HCT116 (cell line): ENCODE data around the gene SMIM45.

Source experiments
- ATAC-seq: fragments of 200-7000 bp; cut with Tn5 transposase; 2 replicates; pipeline ENCODE4 v1.9.1; 2020; ENCODE audit warnings: mild to moderate bottlenecking, moderate library complexity
- BruUV-seq: library from RNA; stranded (reverse); fragments of 400-500 nt; replicated peaks from 2 replicates; lab custom pipeline; 2021; lab: Mats Ljungman, UMichigan
- CTCF ChIA-PET: fragments of 300-600 bp; sonication (Branson Sonifier 250); formaldehyde crosslinking; loops from one replicate; lab custom pipeline; 2021; ENCODE audit warnings: antibody characterized with exemption; lab: Charles Lee
- POLR2A ChIA-PET: fragments of 300-600, 350-600 bp; sonication (Branson Sonifier 250); formaldehyde crosslinking; loops from one replicate; lab custom pipeline; 2021; ENCODE audit warnings: antibody characterized with exemption; lab: Charles Lee
- RAD21 ChIA-PET, 2 experiments: fragments of 300-600 bp; sonication (Branson Sonifier 250); formaldehyde crosslinking; loops; one replicate each; lab custom pipeline; 2023; ENCODE audit warnings: low total read pairs in 2 of 2; ENCODE audit not compliant: uncharacterized antibody in 2 of 2, unreplicated experiment in 2 of 2, low non-redundant PET in 1 of 2; lab: Charles Lee
- DNase-seq: peaks from one replicate; pipeline ENCODE4 v3.0.0-alpha.2; 2010; ENCODE audit warnings: low read depth, low spot score
- H2AFZ ChIP-seq: fragments of 200-600 bp; shearing (Covaris generic), sonication (generic); 2 replicates; pipeline ENCODE4 v1.6.1; 2017; ENCODE audit warnings: low read depth, mixed run types, mixed read lengths, antibody characterized with exemption, low read length; ENCODE audit not compliant: poor library complexity, severe bottlenecking
- H3K27ac ChIP-seq: 2 replicates; pipeline ENCODE4 v1.5.1; 2012; ENCODE audit warnings: low read depth, low read length
- H3K27me3 ChIP-seq: fragments of 200-600 bp; sonication (generic); 2 replicates; pipeline ENCODE4 v1.6.1; 2016; ENCODE audit warnings: mixed run types, low read length, mixed read lengths; ENCODE audit not compliant: insufficient read depth
- H3K36me3 ChIP-seq, 2 experiments: fragments of 200-500 bp in 1 of 2; fragments of 200-600 bp in 1 of 2; sonication (Bioruptor generic) in 1 of 2; sonication (generic) in 1 of 2; 2 replicates each; pipeline versions ENCODE4 v1.5.1 to v1.6.1; 2014 to 2016; ENCODE audit warnings: low read length in 2 of 2, inconsistent platforms in 1 of 2, mixed read lengths in 1 of 2, mixed run types in 1 of 2; ENCODE audit not compliant: insufficient read depth in 2 of 2, control insufficient read depth in 1 of 2
- H3K4me1 ChIP-seq, 2 experiments: fragments of 200-600 bp in 1 of 2; sonication (generic) in 1 of 2; 2 replicates each; pipeline versions ENCODE4 v1.5.1 to v1.6.1; 2012 to 2017; ENCODE audit warnings: low read length in 2 of 2, inconsistent platforms in 1 of 2, mild to moderate bottlenecking in 1 of 2, mixed read lengths in 1 of 2, mixed run types in 1 of 2, moderate library complexity in 1 of 2; ENCODE audit not compliant: insufficient read depth in 2 of 2, control insufficient read depth in 1 of 2
- H3K4me2 ChIP-seq: fragments of 200-600 bp; sonication (generic); 2 replicates; pipeline ENCODE4 v1.6.1; 2017; ENCODE audit warnings: mixed run types, low read length, mixed read lengths
- H3K4me3 ChIP-seq, 2 experiments: fragments of 200-600 bp in 1 of 2; sonication (generic) in 1 of 2; replicated peaks in 1 of 2; 2 replicates each; pipeline ENCODE4 v1.5.1; 2011 to 2016; ENCODE audit warnings: low read length in 2 of 2, control low read depth in 1 of 2, low read depth in 1 of 2, mild to moderate bottlenecking in 1 of 2, mixed read lengths in 1 of 2, mixed run types in 1 of 2
- H3K79me2 ChIP-seq: fragments of 200-600 bp; sonication (generic); 2 replicates; pipeline ENCODE4 v1.6.1; 2017; ENCODE audit warnings: mild to moderate bottlenecking, mixed run types, low read length, moderate library complexity, mixed read lengths; ENCODE audit not compliant: insufficient read depth
- H3K9ac ChIP-seq: fragments of 200-600 bp; sonication (generic); 2 replicates; pipeline ENCODE4 v1.6.1; 2016; ENCODE audit warnings: low read length, mixed read lengths
- H3K9me2 ChIP-seq: fragments of 200-600 bp; sonication (generic), shearing (Covaris generic); 2 replicates; pipeline ENCODE4 v1.6.1; 2017; ENCODE audit warnings: mixed run types, mild to moderate bottlenecking, moderate library complexity; ENCODE audit not compliant: insufficient read depth
- H3K9me3 ChIP-seq, 2 experiments: fragments of 200-500 bp in 1 of 2; fragments of 200-600 bp in 1 of 2; sonication (Bioruptor generic) in 1 of 2; sonication (generic) in 1 of 2; 2 replicates each; pipeline ENCODE4 v1.6.1; 2014 to 2017; ENCODE audit warnings: low read length in 2 of 2, mixed read lengths in 2 of 2, inconsistent platforms in 1 of 2, low read depth in 1 of 2, mild to moderate bottlenecking in 1 of 2, mixed run types in 1 of 2, moderate library complexity in 1 of 2; ENCODE audit not compliant: control insufficient read depth in 1 of 2, insufficient read depth in 1 of 2
- H4K20me1 ChIP-seq: fragments of 200-600 bp; sonication (generic), shearing (Covaris generic); 2 replicates; pipeline ENCODE4 v1.6.1; 2017; ENCODE audit warnings: mixed run types, mild to moderate bottlenecking, moderate library complexity; ENCODE audit not compliant: insufficient read depth
- CBX3 ChIP-seq: IDR thresholded peaks from 2 replicates; pipeline ENCODE4 v1.6.1; 2012; ENCODE audit warnings: low read depth
- CTCF ChIP-seq, 3 experiments: fragments of 200-600 bp in 1 of 3; sonication (generic) in 1 of 3; IDR thresholded peaks in 2 of 3; conservative IDR thresholded peaks in 1 of 3; 2 replicates each; pipeline ENCODE4 v1.5.1; 2012 to 2017; ENCODE audit warnings: low read depth in 2 of 3, low read length in 2 of 3, antibody characterized with exemption in 1 of 3, borderline replicate concordance in 1 of 3, control low read depth in 1 of 3, mild to moderate bottlenecking in 1 of 3, mixed read lengths in 1 of 3, mixed run types in 1 of 3, moderate library complexity in 1 of 3; ENCODE audit not compliant: insufficient read depth in 1 of 3
- EGR1 ChIP-seq: IDR thresholded peaks from 2 replicates; pipeline ENCODE4 v1.6.1; 2012; ENCODE audit warnings: low read depth
- ELF1 ChIP-seq: IDR thresholded peaks from 2 replicates; pipeline ENCODE4 v1.6.1; 2012; ENCODE audit warnings: low read depth, borderline replicate concordance
- JUND ChIP-seq: IDR thresholded peaks from 2 replicates; pipeline ENCODE4 v1.6.1; 2012
- MAX ChIP-seq: IDR thresholded peaks from 2 replicates; pipeline ENCODE4 v1.6.1; 2012
- REST ChIP-seq: IDR thresholded peaks from 2 replicates; pipeline ENCODE4 v1.6.1; 2012; ENCODE audit warnings: low read depth
- SIN3A ChIP-seq: IDR thresholded peaks from 2 replicates; pipeline ENCODE4 v1.6.1; 2012; ENCODE audit warnings: low read depth
- SP1 ChIP-seq: IDR thresholded peaks from 2 replicates; pipeline ENCODE4 v1.6.1; 2012; ENCODE audit warnings: low read depth
- ZBTB33 ChIP-seq: IDR thresholded peaks from 2 replicates; pipeline ENCODE4 v1.6.1; 2011; ENCODE audit warnings: mild to moderate bottlenecking, low read length, moderate library complexity; ENCODE audit not compliant: insufficient replicate concordance; ENCODE audit errors: extremely low read depth
- ZFX ChIP-seq: fragments of 450-650 bp; IDR thresholded peaks from 2 replicates; pipeline ENCODE4 v1.6.1; 2017
- intact Hi-C: fragments of 100-400 bp; cut with micrococcal nuclease; formaldehyde crosslinking; loops from 2 replicates; pipeline ENCODE4 v1.10.0; 2022

The SMIM45 gene

GRCh38 chr22:41969110-41969646 lies 17.2 kb downstream of the SMIM45 start, which contains the start of gene SEPTIN3:
Gene SEPTIN3 (plus strand): TSS chr22:41969443. CDS start chr22:41971493, 2,050 bp downstream.
- no peaks in the 10 kb centered on the region for H3K36me3 ChIP-seq
- ChIA-PET RAD21 (no interaction called here), POLR2A (interaction anchor here (0.6 kb wide), 1 partner anchor 12 kb away, joined by 4 read pairs; no protein-coding TSS in a partner anchor), CTCF (interaction anchor here (1.0 kb wide), 1 partner anchor 144 kb away, joined by 3 read pairs; no protein-coding TSS in a partner anchor)
- no peak within 1 kb of the TSS for H2AFZ ChIP-seq
- no peaks in the 10 kb centered on the region for H3K27me3 ChIP-seq
- no peak for DNase-seq
- no peaks in the 10 kb centered on the region for H3K9me2 ChIP-seq
- H4K20me1 ChIP-seq = no peaks in the 10 kb centered on the region
- no peaks in the 10 kb centered on the region for H3K79me2 ChIP-seq
- intact Hi-C loops = loop anchor here (5.0 kb wide), 1 partner anchor 143 kb away; no protein-coding TSS in a partner anchor
- H3K27ac ChIP-seq = no peak within 1 kb of the TSS
- BruUV-seq = no TSS peak
- H3K9me3 ChIP-seq = no peaks in the 10 kb centered on the region; a peak in 1 of 4 replicates
- no peak within 1 kb of the TSS for H3K9ac ChIP-seq
- ATAC-seq = no peak
- no peak within 1 kb of the TSS for H3K4me3 ChIP-seq
- no peak within 1 kb of the TSS for H3K4me2 ChIP-seq
- H3K4me1 ChIP-seq = peaks cover 0 to 15% of the 10 kb centered on the region in 2 experiments; a peak in 1 of 4 replicates
- TF ChIP-seq CTCF (IDR thresholded peaks at IDR 0.05 in 2 of 3, conservative IDR thresholded peaks at IDR 0.05 in 1 of 3; ENCODE audit: borderline replicate concordance in 1 of 3, insufficient read depth in 1 of 3, low read depth in 2 of 3, low read length in 2 of 3) = no peak
- TF ChIP-seq JUND = no peak
- TF ChIP-seq REST = no peak
- no peak for TF ChIP-seq SIN3A
- no peak for TF ChIP-seq ELF1
- TF ChIP-seq ZFX = no peak
- no peak for TF ChIP-seq SP1
- TF ChIP-seq EGR1 = no peak
- TF ChIP-seq MAX = no peak
- no peak for TF ChIP-seq CBX3
- no peak for TF ChIP-seq ZBTB33
- TF ChIP-seq, all 23 proteins: peak for 0
